HG02642 (cell line): ENCODE results near the gene PHLPP1.

Experiments
- ATAC-seq: cut with Tn5 transposase; IDR thresholded peaks from one replicate; pipeline ENCODE4 v1.9.1; 2021; ENCODE audit warnings: mild to moderate bottlenecking; ENCODE audit not compliant: unreplicated experiment, poor library complexity

Gene PHLPP1

DNA sequence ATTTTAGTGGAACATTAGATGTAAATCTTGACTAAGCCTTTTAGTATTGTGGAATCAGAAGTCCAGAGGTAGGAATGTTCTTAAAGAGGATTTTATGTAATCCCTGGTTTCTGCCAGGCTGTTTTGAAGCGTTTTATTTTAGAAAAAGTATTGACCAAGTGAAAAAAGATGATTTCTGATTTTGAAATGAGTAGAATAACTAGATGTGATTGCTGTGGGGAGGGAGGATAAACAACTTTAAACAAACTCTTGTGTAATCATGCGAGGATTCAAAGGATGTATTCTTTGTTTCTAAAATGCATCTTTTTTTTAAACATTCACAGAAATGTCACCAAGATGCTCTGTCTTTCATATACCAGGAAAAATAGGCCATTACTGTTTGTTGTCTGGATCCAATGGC lies 53.9 kb downstream of the PHLPP1 start:
- no peak for ATAC-seq

DNA sequence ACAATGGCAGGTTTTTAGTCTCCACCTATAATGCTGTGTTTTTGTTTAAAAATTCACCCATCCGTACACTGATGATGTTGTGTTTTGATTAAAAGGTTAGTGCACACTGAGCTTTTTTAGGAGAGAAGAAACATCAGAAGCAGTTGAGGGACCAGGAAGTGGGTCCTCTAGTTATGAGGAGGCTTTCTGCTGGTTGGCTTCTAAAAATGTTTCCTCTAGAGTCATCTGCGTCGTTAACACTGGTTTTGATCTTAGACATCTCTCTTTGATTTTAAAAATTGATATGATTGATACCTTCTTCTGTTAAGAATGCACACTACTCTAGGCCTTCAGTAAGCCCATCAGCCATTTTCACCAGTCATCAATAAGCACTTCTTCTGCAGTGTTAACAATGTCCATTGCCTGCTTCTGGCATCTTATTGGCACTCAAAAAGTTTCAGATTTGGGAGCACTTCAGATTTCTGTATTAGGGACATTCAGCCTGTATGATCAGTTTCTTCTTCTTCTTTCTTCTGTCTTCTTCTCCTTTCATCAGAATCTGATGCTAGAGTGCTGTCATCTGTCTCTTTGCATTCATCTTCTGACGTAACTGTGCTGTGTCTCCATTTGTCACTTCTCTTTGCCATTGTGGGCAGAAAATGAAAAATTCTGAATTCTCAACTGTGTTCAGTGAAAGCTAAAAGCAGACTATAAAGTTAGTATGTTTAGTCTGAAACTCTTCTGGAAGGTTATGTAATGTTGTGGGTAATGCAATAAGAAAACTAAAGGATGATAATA lies 56.3 kb downstream of the PHLPP1 start:
- ATAC-seq = peak; percentile 64

DNA sequence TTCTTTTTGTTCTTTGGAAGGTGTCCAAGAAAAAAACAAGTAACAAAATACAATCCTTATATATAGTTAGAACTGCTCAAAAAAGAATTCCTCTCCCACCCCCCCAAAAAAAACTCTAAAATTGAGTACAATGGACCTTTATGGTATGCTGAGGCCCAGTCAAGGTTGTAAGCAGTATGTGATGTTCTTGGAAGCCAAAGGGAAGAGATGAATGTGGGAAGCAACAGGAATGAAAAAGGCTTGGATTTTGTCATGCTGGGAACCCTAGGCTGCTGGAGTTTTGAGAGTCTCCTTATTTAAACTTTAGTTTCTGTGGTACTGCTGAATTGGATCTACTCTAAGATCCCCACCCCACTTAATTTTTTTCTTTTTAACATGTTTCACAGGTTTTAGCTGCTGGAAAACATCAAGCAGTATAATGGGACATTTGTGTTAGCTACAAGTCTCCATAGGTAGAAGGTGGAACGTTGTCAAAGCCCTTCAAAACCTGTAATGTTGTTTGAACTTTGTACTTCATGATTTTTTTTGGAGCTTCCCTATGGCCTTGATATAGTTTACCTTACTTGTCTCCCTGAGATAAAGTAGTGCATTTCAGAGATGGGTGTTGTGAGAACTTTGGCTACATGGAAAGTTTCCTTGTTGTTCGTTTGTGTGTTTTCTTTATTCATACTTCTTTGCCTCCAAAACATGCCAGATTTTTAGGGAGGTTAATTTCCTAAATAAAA lies 57.7 kb downstream of the PHLPP1 start:
- ATAC-seq = no peak

DNA sequence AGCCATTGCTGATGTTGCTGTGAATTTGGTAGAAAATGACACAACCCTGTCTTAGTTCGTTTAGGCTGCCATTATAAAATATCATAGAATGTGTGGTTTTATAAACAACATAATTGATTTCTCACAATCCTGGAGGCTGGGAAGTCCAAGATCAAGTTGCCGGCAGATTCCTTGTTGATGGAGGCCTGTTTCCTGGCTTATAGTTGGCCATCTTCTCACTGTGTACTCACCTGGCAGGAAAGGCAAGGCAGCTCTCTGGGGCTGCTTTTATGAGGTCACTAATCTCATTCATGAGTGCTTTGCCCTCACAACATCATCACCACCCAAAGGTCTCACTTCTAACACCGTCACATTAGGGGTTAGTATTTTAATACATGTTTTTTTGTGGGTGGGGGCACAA lies 58.4 kb downstream of the PHLPP1 start:
- ATAC-seq = no peak

DNA sequence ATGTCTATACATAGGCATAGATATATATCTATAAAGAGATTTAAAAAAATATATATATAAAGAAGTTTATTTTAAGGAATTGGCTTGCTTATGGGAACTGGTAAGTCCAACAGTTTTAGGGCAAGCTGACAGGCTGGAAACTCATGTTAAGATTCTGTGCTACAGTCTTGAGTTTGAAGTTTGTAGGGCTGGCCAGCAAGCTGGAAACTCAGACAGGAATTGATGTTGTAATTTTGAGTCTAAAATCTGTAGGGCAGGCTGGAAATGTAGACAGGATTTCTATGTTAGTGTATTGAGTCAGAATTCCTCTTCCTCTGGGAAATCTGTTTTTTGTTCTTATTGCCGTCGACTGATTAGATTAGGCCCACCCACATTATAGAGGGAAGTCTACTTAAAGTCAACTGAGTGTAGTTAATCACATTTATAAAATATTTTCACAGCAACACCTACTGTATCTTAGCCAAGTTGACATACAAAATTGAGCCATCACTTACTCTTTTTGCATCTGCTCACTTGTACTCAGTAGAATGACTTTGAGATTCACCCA lies 60.8 kb downstream of the PHLPP1 start:
- ATAC-seq = no peak

DNA sequence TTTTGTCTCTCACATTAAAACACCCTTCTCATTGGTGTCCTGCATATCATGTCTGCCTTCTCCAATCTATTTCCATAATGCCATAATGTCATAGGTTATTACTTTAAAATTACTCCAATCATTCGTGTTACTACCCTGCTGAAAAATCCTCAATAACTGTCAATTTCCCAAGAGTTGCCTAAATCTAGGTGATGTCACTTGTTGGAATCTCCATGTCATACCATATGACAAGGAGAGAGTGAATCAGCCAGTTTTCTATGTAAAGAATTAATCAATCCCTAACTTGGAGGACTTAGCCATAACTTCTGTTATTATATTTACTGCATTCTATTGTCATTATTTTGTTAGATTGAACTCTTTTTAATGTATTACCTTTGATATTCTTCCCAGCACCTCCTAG lies 62.5 kb downstream of the PHLPP1 start:
- no peak for ATAC-seq

DNA sequence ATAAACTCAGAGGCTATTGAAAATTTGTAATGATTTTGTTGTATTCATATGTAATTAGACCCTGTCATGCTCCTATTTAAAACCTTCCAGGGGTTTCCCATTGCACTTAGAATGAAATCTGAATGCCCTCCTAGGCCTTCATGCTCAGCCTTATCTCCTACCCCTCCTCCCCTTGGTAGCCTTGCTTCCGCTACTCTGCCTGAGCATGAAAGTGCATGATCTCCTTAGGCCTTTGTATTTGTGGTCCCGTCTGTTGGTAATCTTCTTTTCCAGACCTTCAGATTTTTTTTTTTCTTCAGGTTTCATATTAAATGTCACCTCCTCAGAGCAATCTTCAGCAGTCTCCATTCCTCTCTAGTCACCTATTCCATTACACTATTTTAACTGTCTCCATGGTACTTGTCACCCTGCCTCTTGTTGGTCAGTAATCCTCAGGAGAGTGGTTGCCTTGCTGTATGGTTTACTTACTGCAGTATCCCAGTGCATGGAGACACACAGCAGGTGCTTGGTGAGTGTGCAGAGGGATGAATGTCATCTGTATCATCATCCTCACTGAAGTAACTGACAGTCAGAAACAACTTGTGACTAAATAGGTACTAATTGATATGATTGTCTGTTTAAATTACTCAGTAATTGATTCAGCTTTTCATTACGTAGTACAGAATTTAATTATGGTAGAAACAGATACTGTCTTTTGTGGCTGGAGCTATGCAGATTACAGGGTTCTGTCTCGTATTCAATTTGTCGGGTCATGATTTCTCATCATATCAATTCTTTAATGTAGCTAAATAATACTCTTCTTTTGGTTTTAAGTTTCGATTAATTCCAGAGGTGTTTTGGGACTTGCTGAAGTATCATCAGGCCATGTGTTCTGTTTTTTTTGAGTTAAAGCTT lies 63.9 kb downstream of the PHLPP1 start:
- ATAC-seq = no peak

DNA sequence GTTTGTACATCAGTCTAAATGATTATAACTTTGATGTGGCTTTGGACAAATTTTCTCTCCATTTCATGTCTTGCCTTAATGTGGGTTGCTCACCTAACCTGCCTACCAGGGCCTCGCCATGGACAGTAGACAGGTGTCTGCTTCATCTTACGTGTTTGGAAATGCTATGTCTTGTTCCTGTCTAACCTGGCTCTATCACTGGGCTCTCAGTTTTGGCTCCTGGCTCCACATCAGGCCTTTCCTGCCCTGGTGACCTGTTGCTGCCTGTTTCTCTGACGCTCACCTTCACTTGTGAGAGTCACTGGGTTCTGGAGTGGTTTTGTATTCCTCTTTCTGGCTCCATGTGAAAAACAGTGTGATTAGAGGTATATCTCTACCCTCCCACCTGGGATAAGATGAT lies 65.9 kb downstream of the PHLPP1 start:
- no peak for ATAC-seq

DNA sequence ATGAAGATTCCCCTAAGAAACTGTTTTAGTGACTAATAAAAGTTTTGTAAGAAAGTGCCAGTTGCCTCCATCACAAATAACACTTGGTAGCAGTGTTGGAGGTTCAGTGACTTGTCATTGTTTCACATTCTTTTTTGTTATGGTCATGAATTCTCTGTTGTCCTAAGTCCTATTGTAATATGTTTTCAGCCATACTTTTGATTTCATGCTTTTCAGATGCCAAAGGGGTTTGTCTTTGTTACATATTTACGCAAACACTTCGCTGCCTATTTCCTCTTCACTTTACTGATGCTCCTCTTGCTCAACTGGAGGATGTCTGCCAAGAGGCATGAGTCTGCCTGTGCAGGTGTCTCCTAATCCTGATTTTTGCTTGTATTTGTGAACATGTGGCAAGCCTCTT lies 66.6 kb downstream of the PHLPP1 start:
- ATAC-seq = no peak

DNA sequence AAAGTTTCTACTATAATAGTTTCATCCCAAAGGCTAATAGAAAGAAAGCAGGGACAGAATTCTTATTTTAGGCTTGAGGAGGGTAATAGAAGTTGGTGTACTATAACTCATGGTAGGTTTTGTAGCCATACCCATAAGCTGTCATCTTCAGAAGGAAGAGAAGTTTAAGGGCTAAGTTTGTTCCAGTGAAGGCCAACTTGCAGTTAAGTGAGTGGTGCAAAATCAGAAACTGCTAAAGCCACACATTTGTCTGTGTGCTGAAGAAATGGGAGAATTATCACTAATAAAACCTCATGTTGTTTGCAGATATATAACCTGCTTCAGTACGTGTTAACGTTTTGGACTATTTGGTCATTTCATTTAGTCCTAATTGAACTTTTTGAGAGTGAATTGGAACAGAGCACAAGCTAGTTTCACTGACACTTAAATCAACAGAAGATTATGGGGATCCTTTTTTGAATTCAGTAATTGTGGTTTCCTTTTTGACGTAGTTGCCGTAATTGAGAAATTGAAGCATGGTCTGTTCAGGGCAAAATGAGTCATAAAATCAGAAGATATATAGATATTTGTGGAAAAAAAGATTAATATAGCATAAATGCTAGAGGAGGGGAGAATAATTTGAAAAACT lies 69.1 kb downstream of the PHLPP1 start:
- no peak for ATAC-seq

DNA sequence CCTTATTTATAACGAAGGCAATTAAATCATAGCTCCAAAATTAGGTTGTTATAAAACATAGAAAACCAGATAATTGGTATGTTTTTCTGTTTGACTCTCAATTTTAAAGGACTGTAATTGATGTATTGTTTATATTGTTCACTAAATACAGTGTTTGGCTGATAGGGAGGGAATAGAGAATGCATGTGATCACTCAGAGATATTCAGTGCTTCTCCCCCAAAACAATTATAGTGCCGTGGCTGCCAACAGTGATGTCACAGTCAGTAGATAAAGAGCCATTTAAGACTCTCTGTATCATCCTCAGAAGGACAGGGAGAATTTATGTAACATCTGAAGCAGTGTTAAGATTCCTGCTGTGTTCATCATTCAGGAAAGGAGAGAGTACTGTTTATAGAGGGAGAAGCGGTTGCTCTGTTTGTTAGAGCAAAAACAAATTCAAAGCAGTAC lies 69.6 kb downstream of the PHLPP1 start:
- ATAC-seq = no peak

DNA sequence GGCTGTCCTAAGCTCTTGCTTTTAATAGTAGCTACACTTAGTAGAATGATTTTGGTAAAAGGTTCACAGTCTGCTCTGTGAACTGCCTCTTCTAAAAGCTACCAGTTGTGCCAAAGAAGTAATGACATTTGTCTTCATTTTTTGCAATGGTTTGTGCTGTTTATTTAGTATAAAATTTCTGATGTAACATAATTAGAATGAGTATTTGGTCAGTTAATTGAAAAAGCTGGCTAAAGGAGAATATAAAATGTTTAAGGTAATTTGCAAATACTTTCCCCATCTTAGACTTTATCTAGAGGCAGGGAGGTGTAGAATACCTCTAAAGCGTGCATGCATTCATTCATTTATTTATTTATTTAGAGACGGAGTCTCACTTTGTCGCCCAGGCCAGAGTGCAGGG lies 71.3 kb downstream of the PHLPP1 start:
- no peak for ATAC-seq

DNA sequence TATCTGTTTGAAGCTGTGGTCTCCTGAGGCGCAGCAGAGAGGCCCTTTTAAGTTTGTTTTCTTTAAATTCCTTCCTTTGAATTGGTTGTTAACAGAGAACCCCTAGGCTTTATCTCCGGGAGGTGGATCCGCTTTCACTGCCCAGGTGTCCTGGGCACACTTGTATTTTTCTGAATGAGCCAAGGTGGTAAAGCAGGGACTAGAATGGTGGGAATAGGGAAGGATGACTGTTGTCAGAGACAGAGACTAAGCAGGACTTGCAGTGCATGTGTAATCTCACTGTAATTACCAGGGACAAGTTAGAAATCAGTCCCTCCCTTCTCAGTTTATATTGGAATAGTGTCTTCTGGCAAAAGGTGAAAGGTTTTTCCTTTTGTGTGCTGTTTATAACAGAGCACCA lies 72.8 kb downstream of the PHLPP1 start:
- no peak for ATAC-seq

DNA sequence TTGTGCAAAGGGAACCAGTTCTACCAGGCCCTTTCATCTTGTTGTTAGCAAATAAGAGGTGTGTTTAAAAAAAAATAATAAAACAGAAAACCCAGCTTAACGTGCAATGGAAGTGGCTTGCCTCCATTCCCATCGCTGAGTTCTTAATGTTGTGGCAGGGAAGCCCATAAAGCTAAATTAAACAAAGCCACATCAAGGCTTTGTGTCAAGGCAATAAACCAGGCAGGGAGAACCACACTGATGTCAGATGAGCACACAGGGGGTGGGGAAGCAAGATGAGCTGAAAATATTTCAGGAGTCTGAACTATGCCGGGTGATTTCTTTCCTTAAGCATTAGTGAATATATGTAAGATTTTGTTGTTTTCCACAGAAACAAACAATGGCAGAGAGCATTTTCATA lies 73.5 kb downstream of the PHLPP1 start:
- no peak for ATAC-seq

DNA sequence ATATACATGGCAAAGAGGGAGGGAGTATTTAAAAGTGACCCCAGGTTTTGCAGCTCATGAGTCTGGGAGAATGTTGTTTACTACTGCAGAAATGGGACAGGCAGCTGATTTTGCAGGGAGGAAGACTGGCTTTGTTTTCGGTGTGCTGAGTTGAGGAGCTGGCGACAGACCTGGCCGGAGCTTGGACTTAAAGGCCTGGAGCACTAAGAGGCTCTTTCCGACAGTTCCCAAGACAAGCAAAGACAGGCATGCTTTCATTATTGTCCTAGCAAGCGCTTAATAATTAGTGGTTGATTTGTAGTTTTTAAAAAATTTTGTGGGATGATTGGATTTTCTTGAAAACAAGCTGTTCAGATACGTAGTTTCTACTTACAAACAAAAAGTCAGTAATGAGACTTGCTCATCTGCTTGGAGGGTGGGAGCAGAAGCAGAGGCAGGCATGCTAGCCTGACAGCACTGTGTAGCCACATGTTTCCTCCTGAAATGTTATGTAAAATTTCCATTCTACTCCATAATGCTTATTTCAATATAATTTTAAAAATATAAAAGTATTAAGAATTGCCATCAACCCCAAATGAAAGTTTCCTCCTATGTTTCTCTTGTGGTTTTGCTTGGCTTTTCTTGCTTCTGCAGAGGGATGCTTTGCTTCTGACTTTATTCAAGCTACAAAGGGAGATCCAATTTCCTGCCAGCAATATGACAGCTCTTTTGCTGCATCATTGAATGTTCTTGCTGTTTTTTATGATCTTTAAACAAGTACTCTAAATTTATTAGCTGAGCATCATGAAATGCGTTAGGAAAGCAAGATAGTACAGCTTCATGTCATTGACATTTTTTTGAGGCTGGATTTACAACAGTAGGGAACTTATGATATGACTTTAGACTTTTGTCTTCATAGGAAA lies 75.8 kb downstream of the PHLPP1 start:
- no peak for ATAC-seq

DNA sequence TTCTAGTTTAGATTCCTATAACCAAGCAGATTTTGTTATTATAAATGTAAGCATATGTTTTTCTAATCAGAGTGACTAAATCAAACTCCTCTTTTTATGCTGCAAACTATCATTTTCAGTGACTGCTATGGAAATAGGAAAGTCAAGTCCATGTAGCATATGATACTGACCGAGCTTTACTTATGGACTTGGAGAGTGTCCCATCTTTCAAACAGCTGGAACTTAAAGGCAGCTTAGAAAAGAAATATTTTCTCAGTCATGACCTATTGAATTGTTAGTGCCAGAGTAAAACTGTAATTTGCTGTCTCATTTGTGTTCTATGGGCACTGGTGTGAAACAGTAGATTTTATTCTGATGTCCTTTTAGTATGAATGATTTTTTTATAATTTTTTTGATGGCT lies 76.7 kb downstream of the PHLPP1 start:
- ATAC-seq = no peak

DNA sequence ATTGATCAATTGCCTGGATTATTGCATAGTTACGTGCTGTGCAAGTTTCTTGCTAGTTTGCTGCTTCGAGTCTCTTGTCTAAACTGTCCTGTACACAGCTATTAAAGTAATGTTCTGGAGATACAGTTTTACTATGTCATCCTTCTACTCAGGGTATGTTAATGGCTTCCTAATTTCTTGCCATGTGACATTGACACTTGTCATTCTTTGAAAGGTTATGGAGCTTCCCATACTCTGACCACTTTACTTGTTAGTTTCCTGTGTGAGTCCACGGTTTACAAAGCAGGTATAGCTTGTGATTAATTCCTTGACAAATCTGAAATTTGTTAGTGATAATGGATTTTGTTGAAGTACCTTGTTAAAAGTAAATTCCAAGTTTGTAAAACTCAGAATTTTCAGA lies 80.5 kb downstream of the PHLPP1 start:
- no peak for ATAC-seq

DNA sequence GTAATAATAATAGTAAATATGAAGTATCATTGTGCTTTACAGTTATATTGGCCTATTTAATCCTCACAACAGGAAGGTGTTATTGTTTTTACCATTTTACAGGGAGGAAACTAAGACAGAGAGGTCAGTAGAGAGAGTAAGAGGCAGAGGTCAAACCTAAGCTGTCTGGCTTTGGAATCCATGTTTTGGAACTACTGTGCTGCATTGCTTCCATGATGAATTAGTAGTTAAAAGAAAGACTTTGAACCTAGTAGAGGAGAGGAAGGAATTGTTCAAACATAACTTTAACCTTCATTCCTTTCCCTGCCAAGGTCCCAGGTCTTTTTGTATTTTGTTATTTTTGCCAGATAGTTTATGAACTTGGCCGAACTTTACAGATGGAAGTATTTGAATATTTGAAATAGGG lies 80.9 kb downstream of the PHLPP1 start:
- ATAC-seq = no peak

DNA sequence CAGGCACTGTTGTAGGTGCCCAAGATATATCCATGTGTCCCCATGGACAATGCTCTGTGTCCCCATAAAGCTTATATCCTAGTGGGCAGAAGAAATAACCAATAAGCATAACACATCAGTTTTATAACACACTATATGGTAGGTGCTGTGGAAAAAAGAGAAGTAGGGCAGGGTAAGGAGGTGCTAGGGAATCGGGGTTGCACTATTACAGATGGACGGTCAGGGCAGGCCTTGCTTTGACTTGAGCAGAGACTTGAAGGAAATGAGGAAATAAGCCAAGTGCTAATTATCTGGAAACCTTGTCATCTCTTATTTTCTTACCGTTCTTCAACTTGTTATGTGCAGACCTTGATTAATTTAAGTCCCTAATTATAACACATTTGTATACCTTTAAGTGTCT lies 82.0 kb downstream of the PHLPP1 start:
- ATAC-seq = no peak
